Activated naive CD4-positive, alpha-beta T cell treated with Interleukin-2 at 50 U/mL for 16 hours (primary cell): ENCODE measurements around the gene PIGN.

Experiments used
- DNase-seq: peaks from one replicate; pipeline ENCODE4 v3.0.0-alpha.2; 2020

Gene PIGN

GRCh38 chr18:61998335-61998734 is 188.5 kb downstream of the PIGN start:
- no peak for DNase-seq

- DNase-seq: no peak
These were observed 191.2 kb downstream of the PIGN start for GRCh38 chr18:61995618-61996017.

- DNase-seq: no peak
These were observed 193.0 kb downstream of the PIGN start for GRCh38 chr18:61993831-61994230.

- DNase-seq: no peak
These were observed 193.9 kb downstream of the PIGN start for GRCh38 chr18:61992923-61993322.

GRCh38 chr18:61992285-61992684 is 194.6 kb downstream of the PIGN start:
- no peak for DNase-seq

DNA sequence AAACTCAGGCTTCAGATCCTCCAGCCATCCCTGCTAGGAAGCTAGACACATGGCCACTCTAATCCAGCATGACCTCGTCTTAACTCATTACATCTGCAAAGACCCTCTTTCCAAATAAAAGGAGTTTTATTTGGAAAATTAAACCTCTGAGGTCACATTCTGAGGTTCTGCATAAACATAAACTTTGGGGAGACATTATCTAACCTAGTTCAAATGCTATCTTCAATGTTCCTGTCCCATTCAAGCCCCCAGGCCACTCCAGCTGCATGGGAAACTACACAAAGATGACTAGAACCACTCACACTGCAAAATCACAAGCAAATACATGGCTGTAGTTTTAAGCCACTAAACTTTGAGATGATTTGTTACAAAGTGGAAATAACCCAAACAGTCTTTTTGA is 195.0 kb downstream of the PIGN start:
- no peak for DNase-seq

DNA sequence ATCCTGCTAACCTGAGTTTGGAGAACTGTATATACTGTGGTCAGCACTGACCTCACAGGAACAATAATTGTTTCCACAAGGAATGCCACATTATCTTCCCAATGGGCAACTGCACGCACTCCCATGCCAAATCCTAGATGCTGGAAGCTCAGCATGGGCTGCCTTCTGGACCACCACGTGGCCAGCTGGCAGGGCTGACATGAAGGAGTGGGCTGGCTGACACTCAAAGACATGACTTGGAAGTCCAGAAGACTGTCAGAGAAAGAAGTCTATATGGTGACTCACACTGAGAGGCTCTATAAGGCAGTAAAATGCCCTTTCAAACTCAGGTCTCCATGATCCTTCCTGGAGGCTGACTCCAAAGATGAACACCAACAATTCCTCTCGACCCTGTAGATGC is 195.7 kb downstream of the PIGN start:
- DNase-seq: no peak
